Measurements from ENCODE around the gene BAG1.
A peak's percentile ranks its signal among the peaks of the same experiment; 100 is the strongest.

The BAG1 gene

DNA sequence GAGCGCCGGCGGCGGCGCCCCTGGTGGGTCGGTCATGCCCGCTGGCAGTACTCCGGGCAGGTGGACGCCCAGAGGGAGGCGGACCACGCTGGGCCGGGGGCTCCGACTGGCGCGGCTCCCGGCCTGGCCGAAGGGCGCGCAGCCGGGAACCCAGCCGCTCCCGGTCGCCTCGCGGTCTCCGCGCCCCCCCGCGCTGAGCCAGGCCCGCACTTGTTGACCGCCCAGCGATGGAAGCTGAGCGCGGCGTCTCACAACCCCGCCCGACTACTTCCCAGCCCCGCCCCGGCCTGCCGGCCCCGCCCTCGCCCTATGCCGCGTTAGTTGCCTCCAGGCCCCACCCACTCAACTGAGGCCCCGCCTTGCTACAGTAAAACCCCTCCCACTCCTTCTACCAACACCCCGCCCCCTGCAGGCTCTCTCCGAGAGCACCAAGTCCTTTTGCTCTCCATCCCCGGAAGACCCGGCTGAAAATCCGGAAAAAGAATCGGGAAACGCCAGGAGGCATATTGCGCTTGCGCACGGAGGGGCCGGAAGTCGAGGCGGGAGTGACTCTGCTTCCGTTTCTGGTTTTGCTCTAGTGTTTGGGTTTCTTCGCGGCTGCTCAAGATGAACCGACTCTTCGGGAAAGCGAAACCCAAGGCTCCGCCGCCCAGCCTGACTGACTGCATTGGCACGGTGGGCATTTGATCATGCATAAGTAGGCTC is at the start of gene BAG1, which contains the start of gene CHMP5:
BAG1 (minus strand) TSS at position 236 of the 705 bp plus-strand sequence.
CHMP5 (plus strand) TSS at position 577 of the 705 bp plus-strand sequence; CDS start at position 607, 30 bp downstream.
- peak within 1 kb of the TSS; percentile 99 for H3K9ac ChIP-seq (ENCODE audit: low read length)
- H3K36me3 ChIP-seq (ENCODE audit: control insufficient read depth, insufficient read depth, low read length), result peaks cover 19% of the 10 kb centered on the region
- H3K27ac ChIP-seq (ENCODE audit: low read depth, low read length), result peak within 1 kb of the TSS; percentile 91

DNA sequence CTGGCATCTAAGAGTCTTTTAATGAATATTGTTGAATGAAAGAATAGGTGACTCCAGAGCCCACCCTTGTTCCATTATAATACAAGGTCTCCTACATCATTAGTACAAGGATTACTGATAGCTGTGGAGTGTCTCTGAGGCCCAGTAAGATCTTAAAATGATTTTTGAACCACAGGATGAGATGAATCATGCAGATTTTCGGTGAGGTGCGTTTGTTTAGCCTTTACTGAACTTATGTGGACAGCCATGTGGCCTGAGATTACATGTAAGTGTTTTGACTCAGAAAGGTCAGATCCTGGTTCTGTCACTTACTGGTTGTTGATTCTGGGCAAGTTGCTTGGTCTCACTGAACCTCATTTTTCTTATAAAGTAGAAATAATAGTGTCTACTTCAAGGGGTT is 47.4 kb upstream of the BAG1 start:
- peaks cover 45% of the 10 kb centered on the region for H3K36me3 ChIP-seq (ENCODE audit: control insufficient read depth, insufficient read depth, low read length)
- no peaks in the 10 kb centered on the region for H3K4me1 ChIP-seq (ENCODE audit: control insufficient read depth, insufficient read depth, low read length)
- H3K27ac ChIP-seq (ENCODE audit: low read depth, low read length), result no peak overlapping the region
- no peak overlapping the region for H3K4me3 ChIP-seq (ENCODE audit: low read length)
- no peak overlapping the region for H3K9ac ChIP-seq (ENCODE audit: low read length)
- no peaks in the 10 kb centered on the region for H3K27me3 ChIP-seq (ENCODE audit: control insufficient read depth, insufficient read depth, low read length)

More for the DNA sequence above, at the start of gene BAG1, which contains the start of gene CHMP5:
- Histone ChIP-seq H3K4me3 (ENCODE audit: low read length) (peak within 1 kb of the TSS; percentile 100), H3K4me1 (ENCODE audit: control insufficient read depth, insufficient read depth, low read length) (peaks cover 17% of the 10 kb centered on the region), H3K27me3 (ENCODE audit: control insufficient read depth, insufficient read depth, low read length) (no peaks in the 10 kb centered on the region)

DNA sequence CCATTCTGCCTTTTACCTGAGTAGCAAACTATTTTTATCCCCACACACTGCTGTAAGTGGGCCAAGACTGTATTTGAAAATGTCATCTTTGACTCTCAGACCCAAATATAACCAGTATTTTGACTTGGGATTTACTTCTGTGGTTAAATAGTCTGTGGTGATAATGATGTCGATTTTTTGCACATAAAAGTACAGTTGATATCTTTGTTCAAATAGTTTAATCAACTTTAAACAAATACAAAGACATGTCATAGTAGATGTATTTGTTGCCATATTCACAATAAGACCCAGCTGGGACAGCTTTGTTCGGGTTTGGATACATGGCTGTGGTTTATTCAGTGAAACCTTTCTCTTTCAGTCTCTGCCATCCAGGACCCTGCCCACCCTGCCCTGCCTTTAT is 46.2 kb upstream of the BAG1 start:
- Histone ChIP-seq H3K4me1 (ENCODE audit: control insufficient read depth, insufficient read depth, low read length) (no peaks in the 10 kb centered on the region), H3K27ac (ENCODE audit: low read depth, low read length) (no peak overlapping the region), H3K27me3 (ENCODE audit: control insufficient read depth, insufficient read depth, low read length) (no peaks in the 10 kb centered on the region), H3K9ac (ENCODE audit: low read length) (no peak overlapping the region), H3K36me3 (ENCODE audit: control insufficient read depth, insufficient read depth, low read length) (peaks cover 46% of the 10 kb centered on the region), H3K4me3 (ENCODE audit: low read length) (no peak overlapping the region)

DNA sequence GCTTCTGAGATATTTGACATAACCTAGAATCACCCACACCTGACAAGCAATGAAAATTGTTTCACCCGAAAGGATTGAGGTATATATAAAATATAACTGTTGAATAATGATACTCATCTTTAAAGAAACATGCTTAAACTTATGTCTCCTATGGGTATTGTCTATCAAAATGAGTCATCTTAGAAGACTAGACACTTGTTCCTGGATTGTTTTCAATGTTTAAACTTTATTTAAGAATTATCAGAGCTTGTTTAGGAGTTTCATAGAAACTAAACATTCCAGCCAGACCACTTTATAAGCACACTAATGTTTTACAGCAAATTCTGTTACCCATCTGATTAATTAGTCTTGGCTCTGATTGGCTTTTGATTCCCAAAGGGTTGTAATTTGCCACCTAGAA is 45.4 kb upstream of the BAG1 start:
- Histone ChIP-seq H3K27me3 (ENCODE audit: control insufficient read depth, insufficient read depth, low read length) (no peaks in the 10 kb centered on the region), H3K4me1 (ENCODE audit: control insufficient read depth, insufficient read depth, low read length) (no peaks in the 10 kb centered on the region), H3K36me3 (ENCODE audit: control insufficient read depth, insufficient read depth, low read length) (peaks cover 54% of the 10 kb centered on the region), H3K4me3 (ENCODE audit: low read length) (no peak overlapping the region), H3K27ac (ENCODE audit: low read depth, low read length) (no peak overlapping the region), H3K9ac (ENCODE audit: low read length) (no peak overlapping the region)

- Histone ChIP-seq H3K9ac (ENCODE audit: low read length) (no peak overlapping the region), H3K4me1 (ENCODE audit: control insufficient read depth, insufficient read depth, low read length) (no peaks in the 10 kb centered on the region), H3K27me3 (ENCODE audit: control insufficient read depth, insufficient read depth, low read length) (no peaks in the 10 kb centered on the region), H3K4me3 (ENCODE audit: low read length) (no peak overlapping the region), H3K27ac (ENCODE audit: low read depth, low read length) (no peak overlapping the region), H3K36me3 (ENCODE audit: control insufficient read depth, insufficient read depth, low read length) (peaks cover 61% of the 10 kb centered on the region)
Observed at GRCh38 chr9:33307067-33307466, 42.6 kb upstream of the BAG1 start.

GRCh38 chr9:33306037-33306436 is 41.5 kb upstream of the BAG1 start:
- Histone ChIP-seq H3K27ac (ENCODE audit: low read depth, low read length) (no peak overlapping the region), H3K4me3 (ENCODE audit: low read length) (no peak overlapping the region), H3K36me3 (ENCODE audit: control insufficient read depth, insufficient read depth, low read length) (peaks cover 56% of the 10 kb centered on the region), H3K27me3 (ENCODE audit: control insufficient read depth, insufficient read depth, low read length) (no peaks in the 10 kb centered on the region), H3K9ac (ENCODE audit: low read length) (no peak overlapping the region), H3K4me1 (ENCODE audit: control insufficient read depth, insufficient read depth, low read length) (no peaks in the 10 kb centered on the region)

DNA sequence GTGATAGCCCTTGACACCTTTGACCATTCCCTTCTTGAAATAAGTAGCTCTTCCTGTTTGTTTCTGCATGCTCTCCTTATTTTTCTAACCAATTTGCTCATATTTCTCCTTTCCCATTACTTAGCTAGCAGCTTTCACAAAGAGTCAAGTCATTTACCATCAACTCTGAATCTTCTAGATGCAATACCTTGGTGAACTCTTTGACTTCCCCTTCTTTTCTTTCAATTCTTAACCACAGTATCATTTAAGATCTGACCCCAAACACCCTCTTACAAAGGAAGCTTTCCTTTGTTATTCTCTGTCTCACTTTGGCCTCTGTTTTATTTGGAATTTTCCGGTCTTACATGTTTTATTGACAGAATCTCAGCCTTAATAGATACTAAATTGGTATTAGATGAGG is 39.9 kb upstream of the BAG1 start:
- no peaks in the 10 kb centered on the region for H3K4me1 ChIP-seq (ENCODE audit: control insufficient read depth, insufficient read depth, low read length)
- peaks cover 52% of the 10 kb centered on the region for H3K36me3 ChIP-seq (ENCODE audit: control insufficient read depth, insufficient read depth, low read length)
- no peak overlapping the region for H3K27ac ChIP-seq (ENCODE audit: low read depth, low read length)
- no peak overlapping the region for H3K9ac ChIP-seq (ENCODE audit: low read length)
- H3K4me3 ChIP-seq (ENCODE audit: low read length), result no peak overlapping the region
- H3K27me3 ChIP-seq (ENCODE audit: control insufficient read depth, insufficient read depth, low read length), result no peaks in the 10 kb centered on the region

DNA sequence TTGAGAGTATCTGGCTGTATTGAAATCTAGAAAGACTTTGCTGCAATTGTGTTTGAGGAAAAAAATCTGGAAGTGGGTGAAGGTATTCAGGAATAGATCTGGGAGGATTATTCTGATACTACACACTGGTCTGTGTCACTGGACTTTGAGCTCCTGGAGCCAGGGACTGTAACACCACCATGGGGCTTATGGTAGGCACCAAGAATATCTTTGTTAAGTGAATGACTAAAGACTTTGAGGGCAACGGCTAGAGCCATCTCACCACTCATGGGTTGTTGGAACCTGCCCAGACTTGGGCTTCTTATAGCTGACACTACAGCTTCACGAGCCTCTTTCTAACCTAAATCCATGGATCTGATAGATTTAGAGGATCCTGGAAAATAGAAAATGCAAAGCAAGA is 36.0 kb upstream of the BAG1 start:
- Histone ChIP-seq H3K9ac (ENCODE audit: low read length) (no peak overlapping the region), H3K27ac (ENCODE audit: low read depth, low read length) (no peak overlapping the region), H3K36me3 (ENCODE audit: control insufficient read depth, insufficient read depth, low read length) (peaks cover 42% of the 10 kb centered on the region), H3K4me1 (ENCODE audit: control insufficient read depth, insufficient read depth, low read length) (peaks cover 13% of the 10 kb centered on the region), H3K4me3 (ENCODE audit: low read length) (no peak overlapping the region), H3K27me3 (ENCODE audit: control insufficient read depth, insufficient read depth, low read length) (no peaks in the 10 kb centered on the region)

GRCh38 chr9:33297432-33297831 is 32.9 kb upstream of the BAG1 start:
- H3K4me3 ChIP-seq (ENCODE audit: low read length), result peak overlapping the region; percentile 23
- H3K9ac ChIP-seq (ENCODE audit: low read length), result no peak overlapping the region
- no peaks in the 10 kb centered on the region for H3K27me3 ChIP-seq (ENCODE audit: control insufficient read depth, insufficient read depth, low read length)
- H3K27ac ChIP-seq (ENCODE audit: low read depth, low read length), result no peak overlapping the region
- peaks cover 13% of the 10 kb centered on the region for H3K4me1 ChIP-seq (ENCODE audit: control insufficient read depth, insufficient read depth, low read length)
- H3K36me3 ChIP-seq (ENCODE audit: control insufficient read depth, insufficient read depth, low read length), result peaks cover 25% of the 10 kb centered on the region

GRCh38 chr9:33295571-33295970 is 31.1 kb upstream of the BAG1 start:
- Histone ChIP-seq H3K36me3 (ENCODE audit: control insufficient read depth, insufficient read depth, low read length) (peaks cover 23% of the 10 kb centered on the region), H3K4me1 (ENCODE audit: control insufficient read depth, insufficient read depth, low read length) (peaks cover 21% of the 10 kb centered on the region), H3K27me3 (ENCODE audit: control insufficient read depth, insufficient read depth, low read length) (no peaks in the 10 kb centered on the region), H3K4me3 (ENCODE audit: low read length) (no peak overlapping the region), H3K27ac (ENCODE audit: low read depth, low read length) (no peak overlapping the region), H3K9ac (ENCODE audit: low read length) (no peak overlapping the region)

DNA sequence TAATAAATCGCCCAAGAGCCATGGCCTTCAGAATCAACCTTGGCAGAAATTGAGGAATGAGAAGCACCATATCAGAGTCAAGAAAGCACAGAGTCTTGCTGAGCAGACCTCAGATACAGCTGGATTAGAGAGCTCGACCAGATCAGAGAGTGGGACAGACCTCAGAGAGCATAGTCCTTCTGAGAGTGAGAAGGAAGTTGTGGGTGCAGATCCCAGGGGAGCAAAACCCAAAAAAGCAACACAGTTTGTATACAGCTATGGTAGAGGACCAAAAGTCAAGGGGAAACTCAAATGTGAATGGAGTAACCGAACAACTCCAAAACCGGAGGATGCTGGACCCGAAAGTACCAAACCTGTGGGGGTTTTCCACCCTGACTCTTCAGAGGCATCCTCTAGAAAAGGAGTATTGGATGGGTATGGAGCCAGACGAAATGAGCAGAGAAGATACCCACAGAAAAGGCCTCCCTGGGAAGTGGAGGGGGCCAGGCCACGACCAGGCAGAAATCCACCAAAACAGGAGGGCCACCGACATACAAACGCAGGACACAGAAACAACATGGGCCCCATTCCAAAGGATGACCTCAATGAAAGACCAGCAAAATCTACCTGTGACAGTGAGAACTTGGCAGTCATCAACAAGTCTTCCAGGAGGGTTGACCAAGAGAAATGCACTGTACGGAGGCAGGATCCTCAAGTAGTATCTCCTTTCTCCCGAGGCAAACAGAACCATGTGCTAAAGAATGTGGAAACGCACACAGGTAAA is 30.3 kb upstream of the BAG1 start:
- no peaks in the 10 kb centered on the region for H3K27me3 ChIP-seq (ENCODE audit: control insufficient read depth, insufficient read depth, low read length)
- H3K9ac ChIP-seq (ENCODE audit: low read length), result no peak overlapping the region
- H3K36me3 ChIP-seq (ENCODE audit: control insufficient read depth, insufficient read depth, low read length), result peaks cover 23% of the 10 kb centered on the region
- H3K4me3 ChIP-seq (ENCODE audit: low read length), result no peak overlapping the region
- no peak overlapping the region for H3K27ac ChIP-seq (ENCODE audit: low read depth, low read length)
- H3K4me1 ChIP-seq (ENCODE audit: control insufficient read depth, insufficient read depth, low read length), result peaks cover 21% of the 10 kb centered on the region

DNA sequence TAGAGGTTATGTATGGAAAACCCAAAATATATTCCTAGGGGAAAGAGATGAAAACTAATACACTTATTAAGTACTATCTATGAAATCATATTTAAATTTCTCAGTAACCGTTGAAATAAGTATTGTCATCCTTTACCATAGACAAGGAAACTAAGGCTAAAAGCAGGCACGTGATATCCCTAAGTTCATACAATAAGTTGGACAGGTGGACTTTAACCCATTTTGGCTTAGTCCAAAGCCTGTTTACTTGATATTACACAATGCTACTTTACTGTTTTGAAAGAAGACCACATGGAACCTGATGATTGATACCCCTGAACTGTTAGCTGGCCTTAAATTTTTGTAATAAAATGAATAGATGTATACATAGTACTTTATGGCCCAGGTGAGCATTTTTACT is 29.3 kb upstream of the BAG1 start:
- Histone ChIP-seq H3K4me1 (ENCODE audit: control insufficient read depth, insufficient read depth, low read length) (peaks cover 21% of the 10 kb centered on the region), H3K27me3 (ENCODE audit: control insufficient read depth, insufficient read depth, low read length) (no peaks in the 10 kb centered on the region), H3K4me3 (ENCODE audit: low read length) (no peak overlapping the region), H3K27ac (ENCODE audit: low read depth, low read length) (no peak overlapping the region), H3K36me3 (ENCODE audit: control insufficient read depth, insufficient read depth, low read length) (peaks cover 23% of the 10 kb centered on the region), H3K9ac (ENCODE audit: low read length) (no peak overlapping the region)

Data from rectal smooth muscle tissue (tissue), 1 donor.